CD4-positive, alpha-beta T cell treated with Interleukin-10 for 1 hour (primary cell): ENCODE results near the gene GLIS1.

Source experiments
- DNase-seq: peaks from one replicate; pipeline ENCODE4 v3.0.0-alpha.2; 2020

The GLIS1 gene

DNA sequence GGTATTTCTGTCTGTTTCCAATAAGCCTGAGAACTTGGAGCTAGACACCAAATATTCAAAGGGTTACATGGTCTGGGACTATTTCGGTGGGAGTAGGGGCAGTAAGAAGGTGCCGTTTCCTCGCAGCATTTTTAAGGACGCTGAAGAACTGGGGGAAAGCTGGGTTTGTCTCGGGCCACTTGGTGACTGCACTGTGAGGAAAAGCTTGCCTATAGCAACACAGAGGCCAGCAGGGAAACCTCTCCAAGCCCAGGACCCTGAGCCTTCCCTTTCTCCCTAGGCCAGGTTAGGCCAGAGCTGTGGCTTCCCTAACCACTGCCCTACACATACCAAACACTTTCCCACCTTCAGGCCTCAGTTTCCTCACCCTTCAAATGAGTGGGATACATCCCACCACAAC lies 3.3 kb downstream of the GLIS1 start:
- no peak for DNase-seq

DNA sequence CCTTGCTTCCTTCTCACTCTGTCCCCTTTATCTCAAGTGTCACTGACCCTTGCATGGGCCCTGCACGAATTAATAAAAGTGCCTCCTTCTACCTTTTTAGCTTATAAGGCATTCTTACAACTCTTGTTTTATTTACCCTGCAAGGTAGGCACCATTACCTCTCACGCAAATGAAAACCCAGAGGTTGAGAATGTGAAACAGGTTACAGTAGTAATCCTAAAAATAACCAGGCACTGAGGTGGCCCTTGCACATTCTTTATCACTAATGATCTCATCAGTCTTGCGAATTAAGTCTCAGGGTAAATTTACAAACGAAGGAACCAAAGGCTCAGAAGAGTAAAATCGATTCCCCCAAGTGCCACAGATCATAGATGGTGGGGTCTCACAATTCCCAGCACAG lies 3.7 kb downstream of the GLIS1 start:
- no peak for DNase-seq

DNA sequence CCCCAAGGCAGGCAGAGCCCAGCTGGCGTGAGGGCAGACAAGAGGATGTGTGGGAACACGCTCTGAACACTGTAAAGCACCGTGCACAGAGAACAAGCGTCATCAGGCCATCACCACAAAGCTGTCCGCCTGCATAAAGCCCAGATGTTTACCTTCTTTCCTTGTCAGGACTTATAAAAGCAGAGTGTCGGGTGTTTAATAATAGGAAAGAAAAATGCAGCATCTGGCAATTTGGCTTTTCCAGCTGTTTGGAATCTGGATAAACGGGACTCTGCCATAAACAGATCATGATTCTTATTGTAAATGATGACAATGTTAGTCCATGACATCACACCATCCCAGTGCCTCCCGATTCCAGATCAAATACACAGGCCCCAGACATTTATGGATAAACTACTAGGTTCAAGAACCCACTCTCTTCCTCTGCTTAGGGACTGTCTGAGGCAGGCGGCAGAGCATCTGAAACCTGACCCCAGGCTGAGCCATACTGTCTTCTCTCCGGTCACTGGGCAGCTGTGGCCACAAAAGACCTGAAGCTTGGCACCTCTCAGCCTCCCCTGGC lies 4.2 kb downstream of the GLIS1 start:
- no peak for DNase-seq

DNA sequence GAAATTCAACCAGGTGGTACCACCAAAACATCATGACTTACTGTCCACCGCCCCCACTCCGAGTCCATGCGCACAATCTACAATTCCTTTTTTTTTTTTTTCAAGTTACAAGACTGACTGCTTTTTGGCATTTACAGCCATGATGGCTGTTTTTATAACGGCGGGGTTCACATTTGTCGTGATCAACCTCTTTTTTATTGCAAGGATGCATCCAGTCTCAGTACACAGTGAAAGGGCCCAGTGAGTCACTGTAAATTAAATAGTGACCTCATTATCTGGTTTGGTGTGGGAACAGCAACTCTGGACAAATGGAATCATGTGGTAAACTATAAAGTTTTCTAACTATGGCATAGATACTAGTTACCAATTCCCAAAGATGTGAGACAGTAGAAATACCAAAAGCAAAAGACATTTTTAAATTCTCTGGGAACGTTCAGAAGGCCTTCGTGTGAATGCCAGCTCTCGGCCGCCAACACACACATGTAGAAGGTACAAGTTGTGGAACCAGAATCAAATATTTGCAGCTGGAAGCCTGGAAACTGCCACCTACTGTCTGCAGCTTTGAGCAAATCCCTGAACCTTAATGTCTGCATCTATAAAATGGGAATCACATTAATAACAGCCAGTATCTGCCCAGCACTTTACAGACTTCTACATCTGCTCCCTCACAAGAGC lies 4.9 kb downstream of the GLIS1 start:
- DNase-seq: no peak

DNA sequence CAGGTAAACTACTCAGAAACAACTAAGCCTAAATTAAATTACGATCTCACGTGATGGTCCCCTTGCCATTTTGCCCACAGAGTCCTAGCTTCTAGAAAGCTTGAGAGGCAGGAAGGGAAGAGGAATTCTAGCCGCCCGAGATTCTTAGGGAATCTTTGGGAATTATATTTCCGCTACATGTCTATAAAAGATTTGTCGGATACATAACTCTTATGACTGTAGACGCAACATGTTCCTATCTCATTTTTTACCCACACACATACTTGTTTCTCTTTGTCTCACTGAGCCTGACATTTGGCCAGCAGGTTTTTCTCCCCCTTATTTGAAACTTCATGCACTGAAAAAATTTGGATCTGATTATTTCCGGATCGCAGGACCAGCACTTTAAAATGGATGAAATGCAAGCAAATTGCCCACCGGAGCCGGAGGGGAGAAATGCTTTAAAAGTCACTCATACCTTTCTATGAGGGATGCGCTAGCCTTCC lies 5.5 kb downstream of the GLIS1 start:
- DNase-seq: no peak

DNA sequence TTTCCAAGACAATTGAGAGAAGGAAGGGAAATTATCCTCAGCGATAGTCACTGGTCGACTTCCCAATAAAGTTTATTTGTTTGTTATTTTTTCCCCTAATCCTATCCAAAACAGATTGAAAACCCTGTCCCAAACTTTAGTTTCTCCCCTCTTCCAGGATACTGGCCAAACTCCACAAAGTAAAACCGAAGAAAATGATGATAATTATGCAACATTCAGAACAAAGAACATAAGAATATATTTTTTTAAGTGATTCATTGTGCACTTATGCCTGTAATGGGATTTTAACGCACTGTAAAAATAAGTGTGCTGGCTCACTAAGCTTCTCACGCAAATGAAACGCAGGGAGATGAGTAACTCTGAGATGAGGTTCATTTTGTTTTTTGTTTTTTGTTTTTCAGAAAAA lies 6.0 kb downstream of the GLIS1 start:
- DNase-seq: no peak

DNA sequence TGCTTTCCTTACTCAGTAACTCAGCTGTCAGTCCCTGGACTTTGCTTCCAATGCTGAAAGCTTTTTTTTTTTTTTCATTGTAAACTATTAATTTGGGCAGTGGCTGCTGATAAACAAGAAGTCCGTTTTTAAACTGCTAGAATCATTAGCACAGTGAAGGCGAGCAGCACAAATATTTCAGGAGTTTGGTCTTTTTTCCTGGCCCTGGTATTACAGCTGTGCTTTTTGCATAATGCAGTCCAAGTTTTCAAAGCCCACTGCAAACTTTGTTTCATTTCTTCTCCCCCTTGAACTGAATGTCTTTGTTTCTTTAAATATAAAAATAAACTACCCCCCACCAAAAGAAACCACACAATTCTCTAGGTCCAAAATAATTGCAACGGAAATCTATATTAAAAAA lies 6.6 kb downstream of the GLIS1 start:
- no peak for DNase-seq

DNA sequence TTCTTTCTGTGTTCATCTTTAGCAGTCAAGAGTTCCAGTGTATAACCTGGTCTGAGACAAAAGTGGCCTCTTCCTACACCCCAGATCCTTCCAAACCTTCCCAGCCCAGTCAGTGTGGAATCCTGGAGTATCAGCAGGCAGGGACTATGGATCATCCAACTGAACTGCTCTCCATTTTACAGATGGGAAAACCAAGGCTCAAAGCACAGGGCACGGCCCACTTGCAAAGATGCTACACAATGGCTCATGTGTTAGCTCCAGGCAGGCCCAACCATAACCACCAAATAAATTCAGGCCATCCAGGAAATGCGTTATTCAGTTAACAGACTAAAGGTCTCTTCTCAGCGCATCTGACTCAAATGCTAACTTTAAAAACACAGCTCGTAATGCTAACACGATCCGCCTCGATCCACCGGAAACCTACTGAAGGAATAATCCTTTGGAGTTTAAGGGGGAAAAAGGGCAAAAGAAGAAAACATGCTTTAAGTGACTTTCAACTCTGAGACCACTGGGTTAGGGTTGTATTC lies 7.1 kb downstream of the GLIS1 start:
- DNase-seq: no peak

DNA sequence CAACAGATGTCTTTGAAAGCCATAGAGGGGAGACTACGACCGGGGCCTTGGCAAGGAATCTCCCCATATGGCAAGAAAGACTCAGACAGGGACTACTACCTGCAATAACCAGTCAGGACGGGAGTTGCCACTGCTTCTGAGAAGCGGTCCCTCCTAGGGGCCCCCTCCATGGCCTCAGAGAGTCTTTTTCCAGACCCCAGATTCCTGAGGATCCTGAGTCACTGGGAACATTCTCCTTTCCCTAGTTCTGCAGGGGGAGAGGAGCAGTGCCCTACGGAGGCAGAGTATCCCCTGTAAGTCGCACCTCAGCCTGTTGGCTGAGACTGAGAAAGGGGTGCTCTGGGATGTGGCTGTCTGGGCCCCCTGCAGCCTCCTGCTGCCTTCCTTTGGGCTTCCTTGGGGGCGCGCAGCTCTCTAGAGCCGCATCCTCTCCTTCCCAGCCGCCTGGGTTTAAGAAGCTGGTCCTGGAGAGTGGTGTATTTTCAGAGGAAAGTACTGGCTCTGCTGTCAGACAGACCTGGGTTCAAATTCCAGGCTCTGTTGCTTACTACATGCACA lies 7.8 kb downstream of the GLIS1 start:
- no peak for DNase-seq

DNA sequence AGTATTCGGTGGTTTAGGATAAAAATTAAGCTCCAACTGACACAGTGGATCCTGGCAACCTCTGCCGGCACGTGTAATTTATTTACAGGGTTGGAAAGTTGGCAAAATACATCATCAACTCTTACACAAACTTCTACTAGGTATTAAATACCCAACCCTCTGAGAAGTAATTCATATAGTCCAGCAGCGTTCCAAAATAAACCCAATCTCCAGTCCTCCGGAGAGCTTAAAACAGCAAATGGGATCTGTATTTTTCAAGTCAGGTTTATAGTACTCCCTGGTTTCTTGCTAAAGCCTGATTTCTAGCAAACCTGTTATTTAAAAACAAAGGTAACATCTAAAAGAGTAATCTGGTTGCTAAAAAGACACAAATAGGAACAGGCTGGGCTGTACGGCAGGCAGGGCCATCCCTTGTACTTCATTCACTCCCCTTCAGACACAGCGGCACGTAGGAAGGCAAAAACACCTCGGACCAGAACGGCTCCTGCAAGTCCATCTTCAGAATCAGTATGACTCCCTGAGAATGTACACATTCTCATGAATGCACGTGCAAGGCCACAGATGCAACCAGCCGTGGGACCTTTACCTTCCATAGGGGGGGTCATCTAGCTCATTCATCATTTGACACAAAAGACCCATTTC lies 8.6 kb downstream of the GLIS1 start:
- no peak for DNase-seq

DNA sequence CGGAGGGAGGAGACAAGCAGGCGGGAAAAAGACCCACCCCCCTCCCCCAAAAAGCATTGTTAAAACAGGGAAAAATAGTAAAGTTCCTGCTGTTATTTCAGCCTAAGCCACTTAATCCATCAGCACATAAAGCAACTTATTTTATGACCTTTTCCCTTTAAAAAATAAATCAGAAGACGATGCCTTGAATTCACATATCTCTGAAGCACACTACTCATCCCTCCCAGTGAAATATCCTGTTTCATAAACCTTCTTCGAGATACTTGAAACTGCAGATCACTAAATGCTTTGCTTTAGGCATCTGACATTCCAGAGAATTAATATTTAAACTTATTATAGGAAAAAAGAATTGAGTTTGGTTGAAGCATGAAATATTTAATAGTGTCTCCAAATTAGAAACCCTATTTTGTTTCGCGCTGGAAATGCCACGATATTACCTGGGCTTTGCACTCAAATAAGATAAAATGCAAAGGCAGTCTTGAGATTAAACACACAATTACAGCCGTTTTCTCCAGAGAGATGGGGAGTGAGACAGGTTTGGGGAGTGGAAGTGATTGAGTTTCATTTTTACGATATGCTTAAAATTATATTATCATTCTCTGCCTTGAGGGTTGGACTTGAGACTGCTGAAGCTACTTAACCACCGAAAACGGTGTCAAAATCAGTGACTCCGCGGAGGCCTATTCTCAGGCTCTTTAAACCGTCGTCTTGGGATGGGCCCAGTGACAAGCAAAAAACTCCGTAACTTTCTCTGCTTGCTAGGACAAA lies 9.3 kb downstream of the GLIS1 start:
- DNase-seq: no peak

DNA sequence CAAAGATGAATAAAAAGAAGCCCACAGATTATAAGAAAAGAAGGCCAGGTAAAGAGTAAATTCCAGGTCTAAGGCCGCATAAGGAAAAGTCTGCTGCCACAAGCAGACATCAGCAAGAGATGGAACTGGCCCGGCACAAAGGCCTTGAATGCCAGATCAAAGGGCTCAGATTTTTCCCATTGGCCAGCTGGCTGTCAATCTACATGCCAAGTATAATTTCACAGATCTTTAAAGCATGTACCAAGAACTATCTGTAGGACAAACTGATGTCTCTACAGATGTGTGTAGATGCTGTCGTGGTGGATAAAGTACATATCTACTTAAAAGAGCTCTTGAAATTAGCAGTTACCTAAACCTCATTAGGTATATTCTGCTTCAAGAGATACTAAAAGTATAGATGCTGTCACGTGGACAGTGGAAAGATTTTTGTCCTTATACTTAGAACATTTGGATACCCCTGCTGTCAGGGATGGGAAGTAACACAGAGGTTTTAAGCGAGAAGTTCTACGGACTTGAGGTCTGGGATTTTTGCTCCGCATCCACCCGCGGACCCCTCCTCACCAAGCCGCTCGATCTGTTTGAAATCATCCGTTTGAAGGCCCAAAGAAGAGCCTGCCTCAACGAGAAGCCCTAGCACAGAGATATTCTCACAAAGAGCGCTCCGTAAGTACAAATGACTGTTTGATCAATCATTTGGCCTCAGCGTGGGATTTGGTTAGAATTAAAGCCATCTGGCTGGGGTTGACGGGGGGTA lies 10.1 kb downstream of the GLIS1 start:
- DNase-seq: no peak

DNA sequence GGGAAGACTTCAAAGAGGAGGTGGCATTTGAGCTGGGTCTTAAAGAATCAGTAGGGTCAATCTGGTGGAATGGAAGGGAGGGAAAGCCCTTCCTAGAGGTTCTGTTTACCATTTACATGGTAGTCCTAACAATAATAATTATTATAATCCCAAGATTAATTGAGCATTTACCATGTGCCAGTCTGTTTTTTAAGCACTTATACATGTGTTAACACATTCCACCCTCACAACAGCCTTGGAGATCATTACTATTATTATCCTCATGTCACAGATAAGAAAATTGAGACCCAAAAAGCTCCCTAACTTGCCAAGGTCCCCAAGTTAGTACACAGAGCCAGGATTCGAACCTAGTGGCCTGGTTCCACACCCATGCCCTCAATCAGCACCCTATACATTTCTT lies 10.8 kb downstream of the GLIS1 start:
- no peak for DNase-seq

DNA sequence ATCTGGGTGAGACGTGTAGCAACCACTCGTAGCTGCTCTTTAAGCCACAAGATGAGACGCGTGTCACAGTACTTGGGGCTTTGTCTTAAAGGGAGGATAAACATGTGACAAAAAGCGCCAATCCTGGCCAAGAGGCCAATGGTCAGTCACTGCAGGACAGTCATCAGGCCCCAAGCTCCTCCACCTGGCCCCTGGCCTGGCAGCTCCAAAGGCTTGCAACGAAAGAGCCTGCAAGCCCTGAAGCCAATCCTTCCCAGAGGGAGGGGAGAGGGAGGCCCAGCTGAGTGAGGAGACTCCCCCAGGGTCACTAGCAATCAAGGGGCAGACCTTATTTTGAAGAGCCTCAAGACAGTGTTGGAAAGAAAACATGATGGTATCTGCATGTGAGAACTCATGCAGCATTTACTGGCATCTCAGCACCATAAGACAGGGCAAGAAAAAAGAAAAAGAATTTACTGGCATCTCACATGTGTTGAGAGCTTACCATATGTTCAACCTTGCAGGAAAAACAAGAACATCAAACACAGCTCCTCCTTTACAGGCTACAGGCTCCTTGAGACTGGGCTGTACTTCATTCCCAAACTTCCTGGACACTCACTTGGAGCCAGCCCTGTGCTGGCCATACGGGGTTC lies 11.4 kb downstream of the GLIS1 start:
- DNase-seq: no peak

DNA sequence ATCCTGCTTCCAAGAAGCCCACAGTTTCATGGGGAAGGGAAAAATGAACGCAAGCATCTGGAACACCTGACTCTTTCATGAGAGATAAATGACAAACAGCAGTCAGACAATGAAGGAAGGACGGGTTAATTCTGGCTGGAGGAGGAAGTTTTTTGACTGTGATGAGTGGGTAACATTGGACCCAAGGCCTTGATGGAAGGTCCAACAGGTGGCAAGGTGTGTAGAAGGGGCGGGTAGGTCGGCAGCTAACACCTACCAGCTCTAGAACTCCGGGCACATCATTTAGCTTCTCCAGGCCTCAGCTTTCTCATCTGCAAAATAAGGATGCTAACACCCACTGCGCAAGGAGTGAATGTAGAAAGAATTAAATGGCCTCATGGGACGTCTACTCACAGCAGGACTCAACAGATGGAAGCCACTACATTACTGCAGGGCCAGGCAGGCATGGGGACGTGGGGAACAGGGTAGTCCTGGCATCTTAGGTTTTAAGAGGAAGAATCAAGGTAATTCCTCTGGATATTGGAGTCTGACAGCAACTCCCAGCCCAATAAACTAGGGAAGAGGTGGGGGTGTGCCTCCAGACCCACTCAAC lies 12.9 kb downstream of the GLIS1 start:
- no peak for DNase-seq

DNA sequence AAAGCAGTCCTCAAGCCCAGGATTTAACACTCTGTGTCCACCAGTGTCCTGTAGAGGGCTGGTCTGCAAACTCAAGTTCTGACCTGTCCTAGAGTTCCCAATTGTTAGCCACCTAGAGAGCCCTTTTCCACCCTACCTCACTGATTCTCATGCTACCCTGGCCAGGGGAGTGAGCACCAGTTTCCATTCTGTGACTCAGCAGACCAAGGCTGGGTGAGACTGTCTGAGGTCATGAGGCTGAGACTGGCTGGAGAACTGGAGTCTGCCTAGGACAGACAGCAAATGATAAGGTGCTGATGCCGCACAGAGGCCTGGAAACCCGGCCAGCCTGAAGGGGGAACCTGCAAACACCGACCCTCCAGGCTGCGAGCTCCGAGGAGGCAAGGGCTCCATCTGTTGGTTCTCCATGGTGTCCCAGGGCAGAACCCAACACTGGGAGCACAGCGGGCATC lies 13.7 kb downstream of the GLIS1 start:
- DNase-seq: no peak

DNA sequence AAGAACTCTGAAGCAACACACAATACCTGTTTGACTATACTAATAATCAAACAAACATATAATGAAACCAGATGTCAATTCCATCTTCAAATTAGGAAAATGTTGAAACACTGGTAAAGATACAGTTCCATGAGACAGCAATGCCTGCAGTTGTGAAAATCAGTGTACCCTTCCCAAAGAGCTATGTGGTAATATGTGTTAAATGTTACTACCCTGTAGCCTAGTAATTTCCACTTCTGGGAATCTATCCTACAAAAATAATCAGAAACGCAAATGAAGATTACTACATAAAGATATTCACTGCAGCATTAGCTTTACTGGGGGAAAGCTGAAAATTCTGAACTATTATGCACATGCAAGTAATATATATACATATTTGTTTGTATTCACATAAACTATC lies 16.9 kb downstream of the GLIS1 start:
- DNase-seq: no peak

DNA sequence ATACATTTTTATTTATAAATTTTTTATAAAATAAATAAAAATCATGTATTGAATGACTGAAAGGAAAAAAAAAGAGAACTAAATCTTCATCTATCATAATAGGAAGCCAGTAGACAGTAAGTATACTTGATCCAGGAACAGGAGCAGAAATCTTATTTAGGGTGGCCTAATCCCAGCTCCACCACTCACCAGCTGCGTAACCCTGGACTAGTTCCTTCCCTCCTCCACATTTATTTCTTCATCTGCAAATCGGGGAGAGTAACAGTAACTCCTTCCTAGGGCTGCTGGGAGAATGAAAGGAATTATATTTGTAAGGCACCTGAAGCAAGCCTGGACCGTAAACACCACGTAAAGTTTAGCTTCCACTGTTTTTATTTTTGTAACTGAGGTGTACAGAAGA lies 17.9 kb downstream of the GLIS1 start:
- DNase-seq: no peak

DNA sequence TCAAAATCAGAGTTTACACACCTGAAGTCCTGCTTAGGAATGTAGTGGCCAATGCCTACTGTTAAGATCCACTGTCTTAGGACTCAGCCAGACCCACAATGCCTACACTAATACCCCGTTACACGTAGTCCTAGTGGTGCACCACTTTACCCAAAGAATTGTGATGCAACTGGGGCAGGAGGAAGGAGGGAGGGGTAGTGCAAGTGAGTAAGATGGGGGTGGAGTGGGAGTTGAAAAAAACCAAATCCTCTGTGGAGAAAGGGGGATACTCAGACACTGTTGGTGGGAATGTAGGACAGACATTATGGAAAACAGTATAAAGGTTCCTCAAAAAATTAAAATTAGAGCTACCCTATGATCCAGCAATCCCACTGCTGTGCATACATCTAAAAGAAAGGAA lies 19.5 kb downstream of the GLIS1 start:
- no peak for DNase-seq

DNA sequence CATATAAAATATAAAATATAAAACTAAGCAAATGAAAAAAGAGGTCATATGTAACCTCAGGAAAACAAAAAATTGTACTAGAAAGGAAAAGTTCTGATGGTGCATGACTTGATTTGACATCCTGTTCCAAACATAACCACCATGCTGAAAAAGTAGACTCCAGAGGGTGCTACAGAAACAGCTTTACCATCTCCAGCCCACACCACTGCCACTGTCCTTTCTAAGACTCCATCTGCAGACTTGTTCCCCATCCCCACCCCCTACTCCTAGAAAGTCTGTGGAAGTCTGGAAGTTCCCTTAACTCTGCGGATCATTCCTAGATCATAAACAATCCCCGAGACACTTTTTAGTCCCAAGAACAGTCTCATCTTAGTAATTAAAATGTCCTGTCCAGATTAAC lies 20.5 kb downstream of the GLIS1 start:
- DNase-seq: no peak

DNA sequence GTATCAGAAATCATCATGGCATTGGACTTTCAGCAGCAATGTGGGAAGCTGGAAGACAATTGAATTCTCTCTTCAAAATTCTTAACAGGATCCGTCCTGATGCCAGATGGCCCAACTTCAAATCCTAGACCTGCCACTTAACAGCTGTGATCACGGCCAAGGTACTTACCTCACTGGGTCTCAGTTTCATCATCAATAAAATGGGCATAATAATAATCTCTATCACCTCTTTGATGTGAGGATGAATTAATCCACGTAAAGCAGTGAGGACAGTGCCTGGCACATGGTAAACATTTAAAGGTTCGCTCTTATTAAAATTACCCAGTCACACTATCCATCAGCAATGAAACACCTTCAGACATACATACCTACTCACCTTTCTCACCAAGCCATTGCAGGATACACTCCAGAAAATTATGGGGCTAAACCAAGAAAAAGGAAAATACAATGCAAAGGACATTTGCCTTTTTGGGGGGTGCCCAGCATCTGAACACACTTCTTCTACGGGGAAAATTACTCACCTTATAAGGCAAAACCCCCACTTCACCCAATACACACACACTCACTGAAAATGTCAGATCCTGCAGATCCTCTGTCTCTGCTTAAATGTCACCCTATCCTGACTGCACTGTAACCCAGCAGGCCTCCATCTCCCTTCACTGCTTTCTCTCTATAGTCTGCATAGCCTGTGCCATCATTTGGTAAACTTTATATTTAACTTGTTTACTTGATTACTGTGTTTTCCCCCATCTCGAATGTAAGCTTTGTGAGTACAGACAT lies 21.7 kb downstream of the GLIS1 start:
- DNase-seq: no peak
